ENCODE measurements around the gene PHACTR3. TPM values are rescaled to one million over a fixed set of nuclear protein-coding genes. Genes with fewer than 3 reads are reported as not detected.

Gene PHACTR3
- total and polyA plus RNA-seq, 2 of the 8 experiments (the other 6 are each of a cell fraction or from before 2014, with no cell fraction given): 0.05 to 0.13 TPM

- TF ChIP-seq, protein P1, sequence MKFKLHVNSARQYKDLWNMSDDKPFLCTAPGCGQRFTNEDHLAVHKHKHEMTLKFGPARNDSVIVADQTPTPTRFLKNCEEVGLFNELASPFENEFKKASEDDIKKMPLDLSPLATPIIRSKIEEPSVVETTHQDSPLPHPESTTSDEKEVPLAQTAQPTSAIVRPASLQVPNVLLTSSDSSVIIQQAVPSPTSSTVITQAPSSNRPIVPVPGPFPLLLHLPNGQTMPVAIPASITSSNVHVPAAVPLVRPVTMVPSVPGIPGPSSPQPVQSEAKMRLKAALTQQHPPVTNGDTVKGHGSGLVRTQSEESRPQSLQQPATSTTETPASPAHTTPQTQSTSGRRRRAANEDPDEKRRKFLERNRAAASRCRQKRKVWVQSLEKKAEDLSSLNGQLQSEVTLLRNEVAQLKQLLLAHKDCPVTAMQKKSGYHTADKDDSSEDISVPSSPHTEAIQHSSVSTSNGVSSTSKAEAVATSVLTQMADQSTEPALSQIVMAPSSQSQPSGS (IDR thresholded peaks at IDR 0.05; ENCODE audit: low read length): no peak
- TF ChIP-seq YY1 (IDR thresholded peaks at IDR 0.05; ENCODE audit: low read depth, low read length) (no peak), SP4 (IDR thresholded peaks at IDR 0.05; ENCODE audit: low read length) (no peak), RAD21 (IDR thresholded peaks at IDR 0.05 in 1 of 2, conservative IDR thresholded peaks at IDR 0.05 in 1 of 2; ENCODE audit: low read depth in 2 of 2, low read length in 2 of 2) (no peak)
These were observed 208.2 kb downstream of the PHACTR3 start (continued) for GRCh38 chr20:59812286-59813125.
